Astrocyte of the spinal cord (primary cell): ENCODE results near the gene SLC44A1.
"Not testable (repeated sequence)": the region's sequence is repeated elsewhere in the genome, so short reads cannot be mapped to it uniquely, and the experiment has no call there.

Experiments
- DNase-seq: peaks from one replicate; pipeline ENCODE4 v3.0.0; 2011; ENCODE audit warnings: low read depth, low spot score
- H3K4me3 ChIP-seq: 2 replicates; pipeline ENCODE4 v1.5.1; 2011; ENCODE audit warnings: low read depth, mild to moderate bottlenecking, low read length, moderate library complexity
- CTCF ChIP-seq: IDR thresholded peaks from 2 replicates; pipeline ENCODE4 v1.5.1; 2012; ENCODE audit warnings: low read depth, mild to moderate bottlenecking, low read length, inconsistent platforms
- in situ Hi-C: cut with HindIII; loops from 2 replicates; pipeline ENCODE4 v1.10.0; 2017; ENCODE audit warnings: low sequenced_read_pairs

Gene SLC44A1

GRCh38 chr9:105259731-105260612, 15.5 kb downstream of the SLC44A1 start:
- no peak for DNase-seq
- H3K4me3 ChIP-seq = no peak overlapping the region
- in situ Hi-C loops = no loop called here
- no peak for TF ChIP-seq CTCF

- no peak overlapping the region for H3K4me3 ChIP-seq
- in situ Hi-C loops = no loop called here
- DNase-seq = no peak
- no peak for TF ChIP-seq CTCF
These were observed 18.0 kb downstream of the SLC44A1 start for GRCh38 chr9:105262497-105262896.

GRCh38 chr9:105264380-105264779, 19.9 kb downstream of the SLC44A1 start:
- TF ChIP-seq CTCF = no peak
- H3K4me3 ChIP-seq = no peak overlapping the region
- DNase-seq = no peak
- in situ Hi-C loops = no loop called here

- DNase-seq, H3K4me3 ChIP-seq, in situ Hi-C loops: not testable (repeated sequence)
These were observed 23.8 kb downstream of the SLC44A1 start for GRCh38 chr9:105268254-105268653.

GRCh38 chr9:105269593-105269992, 25.1 kb downstream of the SLC44A1 start:
- in situ Hi-C loops = no loop called here
- H3K4me3 ChIP-seq = no peak overlapping the region
- TF ChIP-seq CTCF = no peak
- DNase-seq = no peak

- no peak for TF ChIP-seq CTCF
- DNase-seq = no peak
- no peak overlapping the region for H3K4me3 ChIP-seq
- in situ Hi-C loops = no loop called here
These were observed 26.3 kb downstream of the SLC44A1 start for GRCh38 chr9:105270711-105271110.

GRCh38 chr9:105273731-105274130, 29.3 kb downstream of the SLC44A1 start:
- H3K4me3 ChIP-seq = no peak overlapping the region
- no peak for DNase-seq
- in situ Hi-C loops = no loop called here
- TF ChIP-seq CTCF = no peak
